Mesothelial cell of epicardium (in vitro differentiated cells): ENCODE data around the gene UNK. TPM values are rescaled to one million over a fixed set of nuclear protein-coding genes. Genes with fewer than 3 reads are reported as not detected.
"Not testable (repeated sequence)": the region's sequence is repeated elsewhere in the genome, so short reads cannot be mapped to it uniquely, and the experiment has no call there.

Source experiments
- DNase-seq, 2 experiments: peaks; one replicate each; pipeline ENCODE4 v3.0.0; 2021; ENCODE audit warnings: low spot score in 2 of 2; ENCODE audit not compliant: unreplicated experiment in 2 of 2
- H3K27ac Mint-ChIP-seq: 2 replicates; pipeline ENCODE4 v1.8.0; 2021; ENCODE audit warnings: mixed read lengths
- H3K27me3 Mint-ChIP-seq: 2 replicates; pipeline ENCODE4 v1.8.0; 2021; ENCODE audit warnings: low read depth, mixed read lengths
- H3K36me3 Mint-ChIP-seq: 2 replicates; pipeline ENCODE4 v1.8.0; 2021; ENCODE audit warnings: mixed read lengths
- H3K4me1 Mint-ChIP-seq: 2 replicates; pipeline ENCODE4 v1.8.0; 2021; ENCODE audit warnings: mixed read lengths
- H3K4me3 Mint-ChIP-seq: 2 replicates; pipeline ENCODE4 v1.8.0; 2021; ENCODE audit warnings: mild to moderate bottlenecking, moderate library complexity, mixed read lengths
- H3K9me3 Mint-ChIP-seq: 2 replicates; pipeline ENCODE4 v1.8.0; 2021; ENCODE audit warnings: mixed read lengths
- CTCF ChIP-seq: fragments of 200-600 bp; sonication (generic); IDR thresholded peaks from one replicate; pipeline ENCODE4 v1.5.0; 2021; ENCODE audit warnings: antibody characterized with exemption; ENCODE audit not compliant: unreplicated experiment
- total RNA-seq: library from RNA; stranded (reverse); gene quantifications from 3 replicates; pipeline ENCODE4 v1.2.1, GENCODE V29; 2021

The UNK gene
- total RNA-seq, 1 donor from 2014 or later = 66.4 TPM

DNA sequence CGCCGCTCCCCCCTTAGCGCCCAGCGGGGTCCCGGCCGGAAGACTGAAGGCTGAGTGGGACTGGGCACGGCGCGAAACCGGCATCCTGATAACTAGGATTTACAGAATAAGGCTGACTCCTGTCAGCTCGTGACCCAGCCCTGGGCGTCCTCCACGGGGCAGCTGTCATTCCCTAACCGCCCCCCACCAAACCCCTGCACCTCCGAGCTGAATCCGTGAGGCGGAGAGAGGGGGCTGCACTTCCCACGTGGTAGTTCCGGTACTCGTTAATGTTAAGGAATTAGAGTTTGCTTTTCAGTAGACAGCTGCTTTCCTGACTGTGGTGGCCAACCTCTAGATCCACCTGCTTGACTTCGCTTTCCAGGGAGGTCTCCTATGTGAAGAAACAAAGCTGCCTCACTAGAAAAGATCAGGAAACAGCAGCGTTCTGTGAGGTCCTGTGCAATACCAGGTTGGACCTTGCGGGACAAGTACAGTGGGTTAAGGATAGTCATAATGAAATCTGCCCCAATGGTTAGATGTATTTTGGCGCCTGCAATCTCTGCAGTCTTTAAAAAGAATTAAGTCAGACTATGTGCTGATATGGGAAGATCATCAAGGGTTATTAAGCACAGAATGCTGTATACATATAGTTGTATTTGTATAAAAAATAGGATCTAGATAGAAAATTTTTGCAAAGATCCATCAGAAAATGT lies 71.6 kb downstream of the UNK start:
- Mint-ChIP-seq H3K27ac (peak overlapping the region; percentile 84), H3K4me3 (no peak overlapping the region), H3K4me1 (peaks cover 15% of the 10 kb centered on the region), H3K36me3 (peaks cover 2% of the 10 kb centered on the region), H3K9me3 (no peaks in the 10 kb centered on the region), H3K27me3 (no peaks in the 10 kb centered on the region)
- no peak for DNase-seq
- TF ChIP-seq CTCF = no peak

DNA sequence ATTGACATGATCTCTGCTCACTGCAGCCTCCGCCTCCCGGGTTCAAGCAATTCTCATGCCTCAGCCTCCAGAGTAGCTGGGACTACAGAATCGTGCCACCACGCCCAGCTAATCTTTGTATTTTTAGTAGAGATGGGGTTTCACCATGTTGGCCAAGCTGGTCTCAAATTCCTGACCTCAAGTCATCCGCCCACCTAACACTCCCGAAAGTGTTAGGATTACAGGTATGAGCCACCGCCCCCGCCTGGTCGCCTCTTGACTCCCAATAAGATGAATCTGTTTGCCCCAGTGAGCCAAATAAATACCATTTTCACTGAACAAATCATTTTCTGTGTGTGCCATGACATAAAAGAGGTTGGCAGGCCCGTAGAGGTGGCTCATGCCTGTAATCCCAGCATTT lies 74.8 kb downstream of the UNK start:
- H3K27ac Mint-ChIP-seq, H3K4me1 Mint-ChIP-seq, DNase-seq, H3K36me3 Mint-ChIP-seq, H3K9me3 Mint-ChIP-seq, H3K27me3 Mint-ChIP-seq, H3K4me3 Mint-ChIP-seq: not testable (repeated sequence)

GRCh38 chr17:75861927-75862317 lies 77.3 kb downstream of the UNK start:
- H3K9me3 Mint-ChIP-seq = no peaks in the 10 kb centered on the region

GRCh38 chr17:75864448-75864871 lies 79.9 kb downstream of the UNK start:
- Mint-ChIP-seq H3K4me3 (no peak overlapping the region), H3K9me3 (no peaks in the 10 kb centered on the region), H3K27me3 (no peaks in the 10 kb centered on the region), H3K27ac (no peak overlapping the region), H3K4me1 (peaks cover 2% of the 10 kb centered on the region), H3K36me3 (no peaks in the 10 kb centered on the region)
- TF ChIP-seq CTCF = no peak
- no peak for DNase-seq

More at GRCh38 chr17:75861927-75862317, 77.3 kb downstream of the UNK start:
- no peak for DNase-seq
- H3K36me3 Mint-ChIP-seq = no peaks in the 10 kb centered on the region
- no peaks in the 10 kb centered on the region for H3K27me3 Mint-ChIP-seq
- TF ChIP-seq CTCF = no peak
- peaks cover 2% of the 10 kb centered on the region for H3K4me1 Mint-ChIP-seq
- no peak overlapping the region for H3K4me3 Mint-ChIP-seq
- no peak overlapping the region for H3K27ac Mint-ChIP-seq

GRCh38 chr17:75864887-75865286 lies 80.3 kb downstream of the UNK start:
- not testable (repeated sequence) for H3K9me3 Mint-ChIP-seq, H3K27ac Mint-ChIP-seq, H3K4me1 Mint-ChIP-seq, H3K4me3 Mint-ChIP-seq, H3K27me3 Mint-ChIP-seq, DNase-seq, H3K36me3 Mint-ChIP-seq

DNA sequence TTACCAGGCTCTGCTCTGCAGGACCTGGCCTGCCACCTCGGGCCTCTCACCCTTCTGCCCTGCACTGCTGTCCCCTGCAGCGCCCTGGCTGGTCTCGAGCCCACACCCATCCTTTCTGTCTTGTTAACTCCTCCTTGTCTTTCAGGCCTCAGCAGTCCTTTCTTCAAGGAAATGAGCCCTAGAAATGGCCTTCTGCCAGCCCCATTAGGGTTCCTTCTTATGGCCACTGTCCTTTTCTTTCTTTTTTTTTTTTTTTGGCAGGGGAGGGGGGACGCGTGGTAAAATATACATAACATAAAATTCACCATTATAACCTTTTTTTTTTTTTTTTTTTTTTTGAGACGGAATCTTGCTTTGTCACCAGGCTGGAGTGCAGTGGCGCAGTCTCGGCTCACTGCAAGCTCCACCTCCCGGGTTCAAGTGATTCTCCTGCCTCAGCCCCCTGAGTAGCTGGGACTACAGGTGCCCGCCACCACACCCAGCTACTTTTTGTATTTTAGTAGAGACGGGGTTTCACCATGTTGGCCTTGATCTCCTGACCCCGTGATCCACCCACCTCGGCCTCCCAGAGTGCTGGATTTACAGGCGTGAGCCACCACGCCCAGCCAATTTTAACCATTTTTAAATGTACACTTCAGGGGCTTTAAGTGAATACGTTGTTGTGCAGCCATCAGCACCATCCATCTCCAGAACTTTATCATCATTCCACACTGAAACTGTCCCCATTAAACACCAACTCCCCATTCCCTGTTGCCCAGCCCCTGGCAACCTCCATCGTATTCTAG lies 81.0 kb downstream of the UNK start:
- not testable (repeated sequence) for H3K27ac Mint-ChIP-seq, H3K27me3 Mint-ChIP-seq, H3K4me1 Mint-ChIP-seq, H3K36me3 Mint-ChIP-seq, H3K9me3 Mint-ChIP-seq, H3K4me3 Mint-ChIP-seq, DNase-seq

DNA sequence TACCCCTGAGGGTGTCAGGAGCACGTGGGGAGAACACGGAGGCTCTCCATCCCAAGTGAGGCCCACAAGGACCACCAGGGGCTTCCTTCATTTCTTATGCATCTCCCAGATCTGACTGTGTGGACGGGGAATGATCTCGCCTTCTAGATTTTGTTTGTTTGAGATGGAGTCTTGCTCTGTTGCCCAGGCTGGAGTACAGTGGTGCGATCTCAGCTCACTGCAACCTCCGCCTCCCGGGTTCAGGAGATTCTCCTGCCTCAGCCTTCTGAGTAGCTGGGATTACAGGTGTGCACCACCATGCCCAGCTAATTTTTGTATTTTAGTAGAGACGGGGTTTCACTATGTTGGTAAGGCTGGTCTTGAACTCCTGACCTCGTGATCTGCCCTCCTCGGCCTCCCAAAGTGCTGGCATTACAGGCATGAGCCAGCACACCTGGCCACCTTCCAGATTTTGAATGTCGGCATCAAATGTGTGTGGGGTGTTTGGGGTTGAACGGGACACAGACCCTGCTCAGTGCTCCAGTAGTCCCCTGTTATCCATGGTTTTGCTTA lies 84.2 kb downstream of the UNK start:
- not testable (repeated sequence) for H3K4me1 Mint-ChIP-seq, H3K27ac Mint-ChIP-seq, DNase-seq, H3K36me3 Mint-ChIP-seq, H3K4me3 Mint-ChIP-seq, H3K27me3 Mint-ChIP-seq, H3K9me3 Mint-ChIP-seq
